GM12878 (cell line): Measurements from ENCODE around the gene YARS1. TPM values are rescaled to one million over a fixed set of nuclear protein-coding genes. Genes with fewer than 3 reads are reported as not detected.
A peak's percentile ranks its signal among the peaks of the same experiment; 100 is the strongest.

Source experiments
- ATAC-seq: fragments of 200-7000 bp; cut with Tn5 transposase; 3 replicates; pipeline ENCODE4 v1.9.1; 2020; ENCODE audit warnings: mild to moderate bottlenecking, moderate library complexity
- BruUV-seq: library from RNA; stranded (reverse); fragments of 400-500 nt; replicated peaks from 2 replicates; lab custom pipeline; 2021; lab: Mats Ljungman, UMichigan
- CTCF ChIA-PET: fragments of 300-600 bp; sonication (Branson Sonifier 250); formaldehyde crosslinking; extraction: SDS; loops from one replicate; lab custom pipeline; 2021; ENCODE audit warnings: inconsistent platforms; lab: Yijun Ruan, JAX
- POLR2A ChIA-PET: fragments of 350-600 bp; formaldehyde crosslinking; extraction: SDS; loops from one replicate; lab custom pipeline; 2021; ENCODE audit warnings: inconsistent platforms; lab: Charles Lee
- RAD21 ChIA-PET: fragments of 300-600 bp; sonication (Branson Sonifier 250); formaldehyde crosslinking; loops from one replicate; lab custom pipeline; 2023; ENCODE audit warnings: antibody characterized with exemption; ENCODE audit not compliant: unreplicated experiment; lab: Charles Lee
- SMC1A ChIA-PET: fragments of 300-600 bp; sonication (Branson Sonifier 250); formaldehyde crosslinking; loops from one replicate; lab custom pipeline; 2023; ENCODE audit not compliant: unreplicated experiment, uncharacterized antibody; lab: Charles Lee
- DNase-seq: peaks from one replicate; pipeline ENCODE4 v3.0.0-alpha.2; 2011; ENCODE audit warnings: low read depth, low spot score
- FAIRE-seq: peaks from 3 replicates; lab custom pipeline; 2011; peaks lifted over from hg19 to GRCh38; lab: Jason Lieb, UNC
- H2AFZ ChIP-seq: 2 replicates; pipeline ENCODE4 v1.6.0; 2011; ENCODE audit warnings: low read depth, low read length, control low read depth; ENCODE audit not compliant: control insufficient read depth
- H3K27ac ChIP-seq: 2 replicates; pipeline ENCODE4 v1.5.1; 2011; ENCODE audit warnings: control low read depth; ENCODE audit not compliant: control insufficient read depth, insufficient read depth
- H3K27me3 ChIP-seq, 2 experiments: replicated peaks in 1 of 2; 2 replicates each; pipeline versions ENCODE4 v1.6.0 to v1.6.1; 2011; ENCODE audit warnings: low read length in 1 of 2; ENCODE audit not compliant: control insufficient read depth in 2 of 2, insufficient read depth in 2 of 2
- H3K36me3 ChIP-seq, 2 experiments: 2 replicates each; pipeline ENCODE4 v1.5.1; 2011; ENCODE audit warnings: low read length in 1 of 2; ENCODE audit not compliant: control insufficient read depth in 2 of 2, insufficient read depth in 2 of 2
- H3K4me1 ChIP-seq: 2 replicates; pipeline ENCODE4 v1.6.1; 2011; ENCODE audit warnings: mild to moderate bottlenecking, low read length, moderate library complexity, mixed read lengths; ENCODE audit not compliant: control insufficient read depth, insufficient read depth
- H3K4me2 ChIP-seq: 2 replicates; pipeline ENCODE4 v1.6.0; 2011; ENCODE audit warnings: control low read depth; ENCODE audit not compliant: control insufficient read depth, insufficient read depth
- H3K4me3 ChIP-seq: fragments of 200-600 bp; sonication (generic); 2 replicates; pipeline ENCODE4 v1.5.1; 2016
- H3K79me2 ChIP-seq: 2 replicates; pipeline ENCODE4 v1.6.0; 2011; ENCODE audit warnings: low read length; ENCODE audit not compliant: control insufficient read depth, insufficient read depth
- H3K9ac ChIP-seq: 2 replicates; pipeline ENCODE4 v1.8.0; 2011; ENCODE audit warnings: low read length, control low read depth, mixed read lengths; ENCODE audit not compliant: control insufficient read depth, insufficient read depth
- H3K9me3 ChIP-seq: replicated peaks from 3 replicates; pipeline ENCODE4 v1.5.1; 2011; ENCODE audit warnings: mild to moderate bottlenecking, low read length; ENCODE audit not compliant: control insufficient read depth, insufficient read depth
- H4K20me1 ChIP-seq: 2 replicates; pipeline ENCODE4 v1.6.0; 2011; ENCODE audit not compliant: control insufficient read depth, insufficient read depth
- IRF4 ChIP-seq: IDR thresholded peaks from 2 replicates; pipeline ENCODE4 v1.6.1; 2011; ENCODE audit warnings: low read depth, low read length
- MEF2B ChIP-seq: fragments of 450-650 bp; IDR thresholded peaks from 2 replicates; pipeline ENCODE4 v1.6.1; 2018; ENCODE audit warnings: mild to moderate bottlenecking, moderate library complexity; ENCODE audit not compliant: partially characterized antibody, poor library complexity, severe bottlenecking
- NRF1 ChIP-seq: conservative IDR thresholded peaks from 2 replicates; pipeline ENCODE4 v1.6.1; 2011; ENCODE audit warnings: mild to moderate bottlenecking, low read depth, low read length, improper control_type of control experiment
- WGBS: methylation state at CpG from one replicate; pipeline ENCODE4 v1.1.6; 2016; ENCODE audit warnings: low lambda C conversion rate; ENCODE audit not compliant: insufficient replicate concordance, insufficient coverage; ENCODE audit errors: missing lambda C conversion rate; 5-methylcytosine and 5-hydroxymethylcytosine counted together
- in situ Hi-C: fragments of 300-500 bp; cut with MboI; formaldehyde crosslinking; loops from 9 replicates; pipeline ENCODE4 v1.14.3; 2018; ENCODE audit warnings: mixed read lengths
- intact Hi-C: fragments of 100-400 bp; cut with micrococcal nuclease; formaldehyde crosslinking; loops from one replicate; pipeline ENCODE4 v1.14.2; 2022; ENCODE audit not compliant: unreplicated experiment
- polyA plus RNA-seq, 11 experiments: library from polyadenylated mRNA; depleted of rRNA in 4 of 11; unstranded in 6 of 11; stranded (reverse) in 5 of 11; fragments of >200 nt; fragmentation: Nextera tagmentation in 4 of 11; fragmentation: Illumina TruSeq in 1 of 11; extraction: Ambion mirVana in 4 of 11; extraction: Trizol in 1 of 11; gene quantifications; 1 replicate in 1 of 11; 2 replicates in 10 of 11; pipeline versions ENCODE4 v1.2.1 to v1.2.3, GENCODE V29; 2011 to 2016; ENCODE audit warnings: inconsistent platforms in 2 of 11, missing spikeins in 2 of 11, low read depth in 1 of 11
- total RNA-seq, 4 experiments: library from RNA; depleted of rRNA in 3 of 4; stranded (reverse); fragments of >200 nt in 3 of 4; fragmentation: Illumina TruSeq in 1 of 4; extraction: Trizol in 1 of 4; gene quantifications; 2 replicates each; pipeline versions ENCODE4 v1.2.1 to v1.2.3, GENCODE V29; 2013 to 2021
- TF ChIP-seq, protein P1 (sequence below): fragments of 450-650 bp; IDR thresholded peaks from 2 replicates; pipeline ENCODE4 v1.6.1; 2017; ENCODE audit warnings: borderline replicate concordance

The YARS1 gene
- total and polyA plus RNA-seq, 10 of the 15 experiments (the other 5 are each of a cell fraction or from before 2014, with no cell fraction given), result 39.9 to 202 (median 136) TPM

DNA sequence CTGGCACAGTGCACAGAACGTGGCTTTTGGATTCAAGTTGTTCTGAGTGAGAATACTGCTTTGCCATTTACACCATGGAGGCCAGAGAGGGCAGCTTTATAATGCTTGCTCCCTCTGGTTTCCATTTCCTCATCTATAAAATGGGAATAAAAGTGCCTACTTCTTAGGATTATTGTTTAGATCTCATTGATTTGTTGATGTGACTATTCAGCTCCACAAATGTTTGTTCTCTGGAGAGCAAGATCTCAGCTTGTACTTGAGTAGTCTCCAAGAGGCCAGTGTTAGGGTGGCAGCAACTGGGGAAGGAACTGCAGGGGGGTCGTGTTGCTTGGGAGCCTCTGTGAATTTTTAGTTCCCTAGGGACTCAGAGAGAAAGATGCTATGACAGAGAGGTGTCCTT lies 55.2 kb downstream of the YARS1 start:
- ATAC-seq, result peak; percentile 12; the same call in 1 of the 3 replicates
- in situ Hi-C loops (no loop called here), intact Hi-C loops (no loop called here)
- ChIA-PET RAD21 (interaction anchor here (0.8 to 1.8 kb wide), 4 partner anchors 13 to 242 kb away, joined by 3 to 7 read pairs (median 4); no protein-coding TSS in a partner anchor), POLR2A (interaction anchor here (0.6 to 1.0 kb wide), 2 partner anchors 62 to 362 kb away, joined by 3 to 4 read pairs; no protein-coding TSS in a partner anchor), SMC1A (interaction anchor here (0.6 to 1.9 kb wide), 7 partner anchors 8 to 462 kb away, joined by 3 to 12 read pairs (median 4); no protein-coding TSS in a partner anchor), CTCF (interaction anchor here (0.6 to 4.0 kb wide), 6 partner anchors 11 to 242 kb away, joined by 3 to 24 read pairs (median 6); no protein-coding TSS in a partner anchor)
- no TSS peak for BruUV-seq
- no peak overlapping the region for H2AFZ ChIP-seq
- no peaks in the 10 kb centered on the region for H3K79me2 ChIP-seq
- no peaks in the 10 kb centered on the region for H4K20me1 ChIP-seq
- H3K9ac ChIP-seq, result no peak overlapping the region
- no peaks in the 10 kb centered on the region for H3K9me3 ChIP-seq
- no peak overlapping the region for H3K4me3 ChIP-seq
- 39% methylated on average over 2 of the region's 2 CpGs for WGBS
- H3K27me3 ChIP-seq, result no peaks in the 10 kb centered on the region; a peak in 1 of 4 replicates
- DNase-seq, result no peak
- no peaks in the 10 kb centered on the region for H3K36me3 ChIP-seq
- TF ChIP-seq NRF1 (no peak), MEF2B (peak; percentile 35), IRF4 (no peak)
- TF ChIP-seq, protein P1, sequence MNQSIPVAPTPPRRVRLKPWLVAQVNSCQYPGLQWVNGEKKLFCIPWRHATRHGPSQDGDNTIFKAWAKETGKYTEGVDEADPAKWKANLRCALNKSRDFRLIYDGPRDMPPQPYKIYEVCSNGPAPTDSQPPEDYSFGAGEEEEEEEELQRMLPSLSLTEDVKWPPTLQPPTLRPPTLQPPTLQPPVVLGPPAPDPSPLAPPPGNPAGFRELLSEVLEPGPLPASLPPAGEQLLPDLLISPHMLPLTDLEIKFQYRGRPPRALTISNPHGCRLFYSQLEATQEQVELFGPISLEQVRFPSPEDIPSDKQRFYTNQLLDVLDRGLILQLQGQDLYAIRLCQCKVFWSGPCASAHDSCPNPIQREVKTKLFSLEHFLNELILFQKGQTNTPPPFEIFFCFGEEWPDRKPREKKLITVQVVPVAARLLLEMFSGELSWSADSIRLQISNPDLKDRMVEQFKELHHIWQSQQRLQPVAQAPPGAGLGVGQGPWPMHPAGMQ, result no peak
- H3K27ac ChIP-seq, result no peak overlapping the region
- peaks cover 14% of the 10 kb centered on the region for H3K4me1 ChIP-seq
- FAIRE-seq, result no peak
- no peak overlapping the region for H3K4me2 ChIP-seq
